MCF 10A (cell line): ENCODE data around the gene FERMT2. TPM values are rescaled to one million over a fixed set of nuclear protein-coding genes. Genes with fewer than 3 reads are reported as not detected.
A peak's percentile ranks its signal among the peaks of the same experiment; 100 is the strongest.

Experiments
- BruUV-seq: library from RNA; stranded (reverse); fragments of 400-500 nt; replicated peaks from 2 replicates; lab custom pipeline; 2021; lab: Mats Ljungman, UMichigan
- CTCF ChIA-PET: fragments of 300-600 bp; sonication (Branson Sonifier 250); formaldehyde crosslinking; extraction: SDS; loops from one replicate; lab custom pipeline; 2021; ENCODE audit warnings: antibody characterized with exemption, inconsistent platforms; lab: Yijun Ruan, JAX
- POLR2A ChIA-PET: fragments of 300-600, 350-650 bp; sonication (Branson Sonifier 250); formaldehyde crosslinking; extraction: SDS; loops from one replicate; lab custom pipeline; 2020; ENCODE audit warnings: antibody characterized with exemption, inconsistent platforms; lab: Yijun Ruan, JAX
- DNase-seq: peaks from one replicate; pipeline ENCODE4 v3.0.0-alpha.2; 2018; ENCODE audit not compliant: unreplicated experiment
- H3K27ac Mint-ChIP-seq: one replicate; pipeline ENCODE4 v1.8.0; 2022; ENCODE audit warnings: mild to moderate bottlenecking, low read depth, mixed read lengths; ENCODE audit not compliant: unreplicated experiment
- H3K27me3 Mint-ChIP-seq: one replicate; pipeline ENCODE4 v1.8.0; 2022; ENCODE audit warnings: mixed read lengths; ENCODE audit not compliant: insufficient read depth, unreplicated experiment
- H3K36me3 Mint-ChIP-seq: one replicate; pipeline ENCODE4 v1.8.0; 2022; ENCODE audit warnings: mild to moderate bottlenecking, moderate library complexity, mixed read lengths; ENCODE audit not compliant: insufficient read depth, unreplicated experiment
- H3K4me1 Mint-ChIP-seq: one replicate; pipeline ENCODE4 v1.8.0; 2022; ENCODE audit warnings: mixed read lengths; ENCODE audit not compliant: insufficient read depth, unreplicated experiment
- H3K4me3 Mint-ChIP-seq: one replicate; pipeline ENCODE4 v1.8.0; 2022; ENCODE audit warnings: mild to moderate bottlenecking, moderate library complexity, mixed read lengths; ENCODE audit not compliant: unreplicated experiment
- H3K9me3 Mint-ChIP-seq: one replicate; pipeline ENCODE4 v1.8.0; 2022; ENCODE audit warnings: mixed read lengths; ENCODE audit not compliant: unreplicated experiment
- CTCF ChIP-seq: fragments of 200-600 bp; IDR thresholded peaks from one replicate; pipeline ENCODE4 v1.8.0; 2022; ENCODE audit warnings: antibody characterized with exemption, mild to moderate bottlenecking; ENCODE audit not compliant: unreplicated experiment
- intact Hi-C: fragments of 100-400 bp; cut with micrococcal nuclease; formaldehyde crosslinking; loops from 2 replicates; pipeline ENCODE4 v1.14.1; 2022
- total RNA-seq: library from RNA; stranded (reverse); gene quantifications from 2 replicates; pipeline ENCODE4 v1.2.3, GENCODE V29; 2022

Gene FERMT2
- total RNA-seq, 1 experiment from 2014 or later = 62.7 TPM

DNA sequence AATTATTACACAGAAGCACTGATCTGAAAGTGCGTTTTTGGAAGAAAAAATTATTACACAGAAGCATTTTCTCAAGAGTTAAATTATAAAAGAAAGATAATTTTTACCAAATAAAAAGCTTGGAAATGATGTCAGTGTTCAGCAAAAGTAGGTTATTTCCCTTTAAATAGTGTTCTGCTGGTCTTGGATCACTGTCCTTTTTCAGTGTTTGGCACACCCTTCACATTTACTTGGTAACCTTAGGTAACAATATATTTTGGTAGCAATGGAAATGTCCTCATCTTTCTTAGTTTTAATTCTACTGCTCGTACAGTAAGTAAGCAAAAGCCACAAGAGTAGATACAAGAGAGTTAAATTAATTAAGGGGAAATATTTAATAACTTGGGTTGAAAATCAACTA lies 40.3 kb downstream of the FERMT2 start:
- Mint-ChIP-seq H3K4me3 (no peak overlapping the region), H3K36me3 (peaks cover 23% of the 10 kb centered on the region), H3K27me3 (no peaks in the 10 kb centered on the region), H3K9me3 (no peaks in the 10 kb centered on the region), H3K27ac (peak overlapping the region; percentile 85), H3K4me1 (peaks cover 43% of the 10 kb centered on the region)
- ChIA-PET CTCF (interaction anchor here (1.1 kb wide), 1 partner anchor 35 kb away, joined by 4 read pairs; no protein-coding TSS in a partner anchor), POLR2A (interaction anchor here (0.6 to 3.9 kb wide), 8 partner anchors 8 to 207 kb away, joined by 3 to 20 read pairs (median 6); partner anchors contain the start of gene FERMT2)
- intact Hi-C loops = no loop called here
- no peak for TF ChIP-seq CTCF
- no peak for DNase-seq
- BruUV-seq = no TSS peak

GRCh38 chr14:52907949-52908348 lies 42.9 kb downstream of the FERMT2 start:
- Mint-ChIP-seq H3K36me3 (peaks cover 19% of the 10 kb centered on the region), H3K9me3 (no peaks in the 10 kb centered on the region), H3K27ac (no peak overlapping the region), H3K27me3 (no peaks in the 10 kb centered on the region), H3K4me1 (peaks cover 46% of the 10 kb centered on the region), H3K4me3 (no peak overlapping the region)
- BruUV-seq = no TSS peak
- ChIA-PET POLR2A (interaction anchor here (1.2 kb wide), 1 partner anchor 10 kb away, joined by 3 read pairs; no protein-coding TSS in a partner anchor), CTCF (interaction anchor here (0.5 kb wide), 1 partner anchor 200 kb away, joined by 3 read pairs; no protein-coding TSS in a partner anchor)
- intact Hi-C loops = no loop called here
- DNase-seq = no peak
- TF ChIP-seq CTCF = no peak

DNA sequence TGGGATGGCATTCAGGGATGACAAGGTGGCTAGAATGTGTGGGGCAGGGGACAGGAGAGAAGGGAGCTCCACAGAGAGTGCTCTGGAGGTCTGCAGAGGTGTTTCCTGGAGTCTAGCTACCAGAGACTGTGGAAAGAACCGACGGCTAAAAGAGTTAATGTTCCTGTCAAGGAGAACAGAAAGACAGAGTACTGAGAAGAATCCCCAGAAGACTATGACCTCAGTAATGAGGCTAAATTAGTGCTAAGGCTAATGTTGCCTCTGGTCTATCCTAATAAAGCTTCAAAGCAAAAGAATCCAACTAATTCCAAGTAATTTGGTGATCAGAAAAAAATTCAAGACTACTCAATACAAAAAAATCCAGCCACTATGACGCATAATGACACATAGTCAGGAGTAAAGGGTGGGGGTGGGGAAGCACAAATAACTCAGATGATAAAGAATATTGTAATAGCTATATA lies 44.7 kb downstream of the FERMT2 start:
- no peaks in the 10 kb centered on the region for H3K9me3 Mint-ChIP-seq
- H3K27me3 Mint-ChIP-seq = no peaks in the 10 kb centered on the region
- ChIA-PET CTCF (interaction anchor here (1.2 kb wide), 1 partner anchor 29 kb away, joined by 4 read pairs; no protein-coding TSS in a partner anchor), POLR2A (interaction anchor here (0.7 to 1.5 kb wide), 14 partner anchors 10 to 1483 kb away, joined by 3 to 14 read pairs (median 4); partner anchors contain the start of gene FERMT2)
- peaks cover 53% of the 10 kb centered on the region for H3K4me1 Mint-ChIP-seq
- H3K36me3 Mint-ChIP-seq = peaks cover 29% of the 10 kb centered on the region
- intact Hi-C loops = no loop called here
- peak; percentile 81 for DNase-seq
- peak overlapping the region; percentile 77 for H3K27ac Mint-ChIP-seq
- peak overlapping the region; percentile 44 for H3K4me3 Mint-ChIP-seq
- no peak for TF ChIP-seq CTCF
- BruUV-seq = TSS peak; percentile 25

GRCh38 chr14:52902971-52903619 lies 47.8 kb downstream of the FERMT2 start:
- Mint-ChIP-seq H3K27ac (peak overlapping the region; percentile 36), H3K9me3 (no peaks in the 10 kb centered on the region), H3K36me3 (peaks cover 23% of the 10 kb centered on the region), H3K4me1 (peaks cover 58% of the 10 kb centered on the region), H3K27me3 (no peaks in the 10 kb centered on the region), H3K4me3 (no peak overlapping the region)
- TF ChIP-seq CTCF = no peak
- intact Hi-C loops = no loop called here
- DNase-seq = peak; percentile 54
- BruUV-seq = no TSS peak
- POLR2A ChIA-PET = interaction anchor here (0.5 to 0.8 kb wide), 4 partner anchors 17 to 1543 kb away, joined by 3 to 5 read pairs (median 3); no protein-coding TSS in a partner anchor
- CTCF ChIA-PET = no interaction called here
